H9 (cell line): ENCODE measurements around the gene MFGE8. TPM values are rescaled to one million over a fixed set of nuclear protein-coding genes. Genes with fewer than 3 reads are reported as not detected.
"Not testable (repeated sequence)": the region's sequence is repeated elsewhere in the genome, so short reads cannot be mapped to it uniquely, and the experiment has no call there.

Source experiments
- DNase-seq: peaks from one replicate; pipeline ENCODE4 v3.0.0-alpha.2; 2017
- H2AFZ ChIP-seq: one replicate; pipeline ENCODE4 v1.6.1; 2013; ENCODE audit warnings: mild to moderate bottlenecking, low read length, control low read depth, moderate library complexity
- H2AK5ac ChIP-seq: 2 replicates; pipeline ENCODE4 v1.6.1; 2013; ENCODE audit warnings: low read length, control low read depth, mixed read lengths; ENCODE audit not compliant: insufficient read length
- H2BK120ac ChIP-seq: one replicate; pipeline ENCODE4 v1.6.1; 2013; ENCODE audit warnings: low read depth, mild to moderate bottlenecking, low read length, control low read depth, inconsistent platforms; ENCODE audit not compliant: poor library complexity, severe bottlenecking
- H2BK12ac ChIP-seq: 2 replicates; pipeline ENCODE4 v1.6.1; 2013; ENCODE audit warnings: low read length, control low read depth, mixed read lengths, low read depth; ENCODE audit not compliant: insufficient read length
- H2BK15ac ChIP-seq: 2 replicates; pipeline ENCODE4 v1.6.1; 2013; ENCODE audit warnings: low read depth, low read length, control low read depth
- H2BK20ac ChIP-seq: one replicate; pipeline ENCODE4 v1.6.1; 2013; ENCODE audit warnings: low read depth, mild to moderate bottlenecking, low read length, control low read depth, inconsistent platforms; ENCODE audit not compliant: poor library complexity, severe bottlenecking
- H2BK5ac ChIP-seq: 2 replicates; pipeline ENCODE4 v1.6.1; 2013; ENCODE audit warnings: low read length, control low read depth, mixed read lengths; ENCODE audit not compliant: insufficient read length
- H3K14ac ChIP-seq: 2 replicates; pipeline ENCODE4 v1.6.1; 2013; ENCODE audit warnings: low read length, control low read depth; ENCODE audit not compliant: insufficient read depth
- H3K18ac ChIP-seq: 2 replicates; pipeline ENCODE4 v1.6.1; 2013; ENCODE audit warnings: low read depth, mild to moderate bottlenecking, mixed read lengths, low read length, control low read depth; ENCODE audit not compliant: insufficient read length
- H3K23ac ChIP-seq: 2 replicates; pipeline ENCODE4 v1.6.1; 2013; ENCODE audit warnings: low read length, control low read depth, mixed read lengths, low read depth; ENCODE audit not compliant: insufficient read length
- H3K23me2 ChIP-seq: 2 replicates; pipeline ENCODE4 v1.6.1; 2013; ENCODE audit warnings: low read depth, mild to moderate bottlenecking, mixed read lengths, low read length, control low read depth; ENCODE audit not compliant: insufficient read length, poor library complexity, severe bottlenecking
- H3K27ac ChIP-seq: 2 replicates; pipeline ENCODE4 v1.5.1; 2013; ENCODE audit warnings: low read length, control low read depth, mixed read lengths, low read depth; ENCODE audit not compliant: insufficient read length
- H3K27me3 ChIP-seq: 2 replicates; pipeline ENCODE4 v1.6.1; 2013; ENCODE audit warnings: low read length, control low read depth, inconsistent platforms; ENCODE audit not compliant: insufficient read depth
- H3K4ac ChIP-seq: 2 replicates; pipeline ENCODE4 v1.6.1; 2013; ENCODE audit warnings: low read depth, mild to moderate bottlenecking, control low read depth, inconsistent platforms, low read length, moderate library complexity
- H3K4me1 ChIP-seq: 2 replicates; pipeline ENCODE4 v1.6.1; 2013; ENCODE audit warnings: low read length, control low read depth, inconsistent platforms; ENCODE audit not compliant: insufficient read depth
- H3K4me2 ChIP-seq: 2 replicates; pipeline ENCODE4 v1.6.1; 2013; ENCODE audit warnings: low read length, control low read depth, mixed read lengths; ENCODE audit not compliant: insufficient read length, insufficient read depth
- H3K56ac ChIP-seq: 2 replicates; pipeline ENCODE4 v1.6.1; 2013; ENCODE audit warnings: low read depth, mild to moderate bottlenecking, mixed read lengths, low read length, control low read depth; ENCODE audit not compliant: insufficient read length
- H3K79me1 ChIP-seq: 2 replicates; pipeline ENCODE4 v1.6.1; 2013; ENCODE audit warnings: low read depth, mild to moderate bottlenecking, moderate library complexity, low read length, control low read depth, inconsistent platforms; ENCODE audit not compliant: insufficient read depth, poor library complexity, severe bottlenecking
- H3K79me2 ChIP-seq: 2 replicates; pipeline ENCODE4 v1.6.1; 2013; ENCODE audit warnings: low read length, control low read depth, inconsistent platforms; ENCODE audit not compliant: insufficient read depth
- H3K9ac ChIP-seq: 2 replicates; pipeline ENCODE4 v1.6.1; 2013; ENCODE audit warnings: low read length, control low read depth, mixed read lengths; ENCODE audit not compliant: insufficient read length; ENCODE audit errors: extremely low read depth
- H3K9me3 ChIP-seq: one replicate; pipeline ENCODE4 v1.6.1; 2013; ENCODE audit warnings: low read depth, low read length, inconsistent platforms; ENCODE audit not compliant: control insufficient read depth
- H3T11ph ChIP-seq: one replicate; pipeline ENCODE4 v1.6.1; 2013; ENCODE audit warnings: mild to moderate bottlenecking, low read length, control low read depth, inconsistent platforms
- H4K20me1 ChIP-seq: one replicate; pipeline ENCODE4 v1.6.1; 2013; ENCODE audit not compliant: control insufficient read depth, insufficient read length, insufficient read depth
- H4K5ac ChIP-seq: 2 replicates; pipeline ENCODE4 v1.6.1; 2013; ENCODE audit warnings: low read depth, mild to moderate bottlenecking, mixed read lengths, low read length, control low read depth; ENCODE audit not compliant: insufficient read length
- H4K8ac ChIP-seq: replicated peaks from 2 replicates; pipeline ENCODE4 v1.6.1; 2013; ENCODE audit warnings: low read length, control low read depth, mixed read lengths, low read depth; ENCODE audit not compliant: insufficient read length
- H4K91ac ChIP-seq: 2 replicates; pipeline ENCODE4 v1.6.1; 2013; ENCODE audit warnings: low read depth, mild to moderate bottlenecking, moderate library complexity, mixed read lengths, low read length, control low read depth; ENCODE audit not compliant: insufficient read length
- H3K27ac Mint-ChIP-seq, 3 experiments: 2 replicates in 2 of 3; 3 replicates in 1 of 3; pipeline ENCODE4 v1.8.0; 2020 to 2021; ENCODE audit warnings: mixed read lengths in 3 of 3, mild to moderate bottlenecking in 1 of 3, moderate library complexity in 1 of 3
- H3K27me3 Mint-ChIP-seq: 2 replicates; pipeline ENCODE4 v1.8.0; 2021; ENCODE audit warnings: low read depth, mild to moderate bottlenecking, moderate library complexity, mixed read lengths
- H3K36me3 Mint-ChIP-seq, 3 experiments: 2 replicates in 2 of 3; 3 replicates in 1 of 3; pipeline ENCODE4 v1.8.0; 2020 to 2021; ENCODE audit warnings: low read depth in 3 of 3, mixed read lengths in 3 of 3; ENCODE audit not compliant: insufficient read depth in 1 of 3
- H3K4me1 Mint-ChIP-seq, 2 experiments: 2 replicates each; pipeline ENCODE4 v1.8.0; 2020; ENCODE audit warnings: mixed read lengths in 2 of 2
- H3K4me3 Mint-ChIP-seq, 2 experiments: 2 replicates in 1 of 2; 3 replicates in 1 of 2; pipeline ENCODE4 v1.8.0; 2020 to 2021; ENCODE audit warnings: mild to moderate bottlenecking in 2 of 2, mixed read lengths in 2 of 2, moderate library complexity in 1 of 2
- H3K9me3 Mint-ChIP-seq, 2 experiments: 2 replicates in 1 of 2; 3 replicates in 1 of 2; pipeline ENCODE4 v1.8.0; 2020; ENCODE audit warnings: mild to moderate bottlenecking in 2 of 2, mixed read lengths in 2 of 2, moderate library complexity in 1 of 2
- CTCF ChIP-seq: fragments of 200-600 bp; sonication (generic); conservative IDR thresholded peaks from 3 replicates; pipeline ENCODE4 v1.8.0; 2021; ENCODE audit warnings: antibody characterized with exemption, mild to moderate bottlenecking
- WGBS: extraction: QIAGEN DNeasy Blood & Tissue Kit; methylation state at CpG from one replicate; pipeline ENCODE4 v1.1.7; 2013; ENCODE audit warnings: missing lambda C conversion rate, low lambda C conversion rate, mixed read lengths; ENCODE audit not compliant: insufficient read length; ENCODE audit errors: extremely low coverage; 5-methylcytosine and 5-hydroxymethylcytosine counted together
- total RNA-seq: library from RNA; stranded (reverse); gene quantifications from 2 replicates; pipeline ENCODE4 v1.2.1, GENCODE V29; 2021

The MFGE8 gene
- total RNA-seq, 1 experiment from 2014 or later: 653 TPM

GRCh38 chr15:88938802-88939485 lies 25.8 kb upstream of the MFGE8 start:
- no peak overlapping the region for H3K23ac ChIP-seq
- peaks cover 15 to 46% (median 23%) of the 10 kb centered on the region in 3 experiments for H3K36me3 Mint-ChIP-seq
- peaks cover 41 to 47% of the 10 kb centered on the region in 2 experiments for H3K9me3 Mint-ChIP-seq
- H3K4me1 ChIP-seq: peaks cover 4% of the 10 kb centered on the region; the same call in 1 of the 2 replicates
- no peak overlapping the region for H3K4ac ChIP-seq
- H2BK5ac ChIP-seq: no peak overlapping the region
- H3K27ac Mint-ChIP-seq: peak overlapping the region; percentile 60 to 97 (median 97)
- H4K5ac ChIP-seq: peak overlapping the region; percentile 99
- peaks cover 5% of the 10 kb centered on the region for H3K9me3 ChIP-seq
- no peak overlapping the region for H2AK5ac ChIP-seq
- peak overlapping the region; percentile 84 for H3K27ac ChIP-seq
- no peak overlapping the region for H2AFZ ChIP-seq
- H3K27me3 ChIP-seq: no peaks in the 10 kb centered on the region
- peak overlapping the region; percentile 50 for H2BK20ac ChIP-seq
- no CpG with 5 or more reads among the region's 15 CpGs for WGBS
- peaks cover 36 to 42% of the 10 kb centered on the region in 2 experiments for H3K4me1 Mint-ChIP-seq
- H3T11ph ChIP-seq: no peak overlapping the region
- H4K20me1 ChIP-seq: no peaks in the 10 kb centered on the region
- peak overlapping the region; percentile 93 for H4K8ac ChIP-seq
- peak overlapping the region; percentile 4 to 15; a peak in 2 of 5 replicates for H3K4me3 Mint-ChIP-seq
- no peak overlapping the region for H2BK15ac ChIP-seq
- no peak overlapping the region for H3K9ac ChIP-seq
- no peaks in the 10 kb centered on the region for H3K79me1 ChIP-seq
- no peaks in the 10 kb centered on the region; the same call in 1 of the 2 replicates for H3K79me2 ChIP-seq
- DNase-seq: peak; percentile 56
- H3K18ac ChIP-seq: peak overlapping the region; percentile 91
- no peaks in the 10 kb centered on the region for H3K23me2 ChIP-seq
- H3K14ac ChIP-seq: peak overlapping the region; percentile 81
- H4K91ac ChIP-seq: no peak overlapping the region
- H2BK12ac ChIP-seq: peak overlapping the region; percentile 63
- H3K4me2 ChIP-seq: peak overlapping the region; percentile 18
- TF ChIP-seq CTCF: peak; percentile 41; the same call in 2 of the 3 replicates
- no peaks in the 10 kb centered on the region for H3K27me3 Mint-ChIP-seq
- peak overlapping the region; percentile 44 for H3K56ac ChIP-seq
- no peak overlapping the region for H2BK120ac ChIP-seq

GRCh38 chr15:88934449-88934848 lies 21.3 kb upstream of the MFGE8 start:
- H3K79me2 ChIP-seq, H2BK20ac ChIP-seq, H3K18ac ChIP-seq, H2BK15ac ChIP-seq, H4K91ac ChIP-seq, H3K9ac ChIP-seq, H3K27me3 Mint-ChIP-seq, H4K5ac ChIP-seq, H3K23me2 ChIP-seq, H3K4ac ChIP-seq, H3K23ac ChIP-seq, H3K27ac Mint-ChIP-seq, H3K27ac ChIP-seq, H3K79me1 ChIP-seq, H3K9me3 ChIP-seq, H4K20me1 ChIP-seq, H3K4me3 Mint-ChIP-seq, H3K56ac ChIP-seq, H3K4me2 ChIP-seq, DNase-seq, H3K14ac ChIP-seq, H3K27me3 ChIP-seq, H2BK12ac ChIP-seq, H2AK5ac ChIP-seq, H4K8ac ChIP-seq, H3T11ph ChIP-seq, H2BK120ac ChIP-seq, H2AFZ ChIP-seq, H3K4me1 ChIP-seq, H2BK5ac ChIP-seq: not testable (repeated sequence)
- no CpG with 5 or more reads among the region's 4 CpGs for WGBS
- Mint-ChIP-seq H3K9me3 (peaks cover 37 to 52% of the 10 kb centered on the region in 2 experiments), H3K36me3 (peaks cover 14 to 57% (median 32%) of the 10 kb centered on the region in 3 experiments), H3K4me1 (peaks cover 38 to 49% of the 10 kb centered on the region in 2 experiments)
